ENCODE measurements around the gene RTN4R.
"Not testable (repeated sequence)": the region's sequence is repeated elsewhere in the genome, so short reads cannot be mapped to it uniquely, and the experiment has no call there.

The RTN4R gene

DNA sequence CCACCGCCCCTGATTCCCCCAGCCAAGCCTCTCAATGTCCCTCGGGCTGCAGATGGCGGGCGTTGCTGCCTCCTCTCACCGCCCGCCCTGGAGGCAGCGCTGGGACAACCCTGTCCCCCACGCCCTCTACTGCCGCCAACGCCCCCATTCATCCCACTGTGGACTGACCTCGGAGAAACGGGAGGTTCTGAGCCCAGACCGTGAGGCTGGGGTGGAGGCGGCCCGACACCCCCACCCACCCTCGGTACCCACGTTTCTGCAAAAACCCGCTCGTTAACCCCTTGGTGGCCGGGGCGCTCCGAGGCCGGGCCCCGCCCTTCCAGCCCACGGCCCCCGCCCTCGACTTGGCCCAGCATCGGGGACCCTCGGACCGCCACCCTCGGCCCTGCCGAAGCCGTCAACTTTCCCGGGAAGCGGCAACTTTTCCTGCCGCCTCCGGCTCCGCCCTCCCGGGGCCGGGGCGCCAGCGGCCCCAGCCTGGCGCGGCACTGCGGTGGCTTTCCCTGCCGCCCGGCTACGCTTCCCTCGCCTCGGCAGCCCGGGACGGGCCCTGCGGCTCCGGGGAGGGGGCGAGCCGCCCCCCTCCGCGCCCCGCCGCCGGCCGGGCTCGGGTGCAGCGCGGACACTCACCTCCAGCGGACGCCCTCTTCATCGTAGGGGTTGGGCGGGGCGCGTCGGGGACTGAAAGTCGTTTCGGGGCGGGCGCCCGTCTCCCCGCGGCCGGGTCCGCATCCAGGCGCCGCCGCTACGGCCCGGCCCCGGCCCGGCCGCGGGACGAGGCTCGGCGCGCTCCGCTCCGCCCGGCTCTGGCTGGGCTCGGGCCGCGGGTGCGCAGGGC is 458 bp downstream of the RTN4R start:
- H3K9ac ChIP-seq = no peak overlapping the region
- no peaks in the 10 kb centered on the region for H3K27me3 ChIP-seq (ENCODE audit: control insufficient read depth, insufficient read depth, low read length)
- TF ChIP-seq, protein P1, sequence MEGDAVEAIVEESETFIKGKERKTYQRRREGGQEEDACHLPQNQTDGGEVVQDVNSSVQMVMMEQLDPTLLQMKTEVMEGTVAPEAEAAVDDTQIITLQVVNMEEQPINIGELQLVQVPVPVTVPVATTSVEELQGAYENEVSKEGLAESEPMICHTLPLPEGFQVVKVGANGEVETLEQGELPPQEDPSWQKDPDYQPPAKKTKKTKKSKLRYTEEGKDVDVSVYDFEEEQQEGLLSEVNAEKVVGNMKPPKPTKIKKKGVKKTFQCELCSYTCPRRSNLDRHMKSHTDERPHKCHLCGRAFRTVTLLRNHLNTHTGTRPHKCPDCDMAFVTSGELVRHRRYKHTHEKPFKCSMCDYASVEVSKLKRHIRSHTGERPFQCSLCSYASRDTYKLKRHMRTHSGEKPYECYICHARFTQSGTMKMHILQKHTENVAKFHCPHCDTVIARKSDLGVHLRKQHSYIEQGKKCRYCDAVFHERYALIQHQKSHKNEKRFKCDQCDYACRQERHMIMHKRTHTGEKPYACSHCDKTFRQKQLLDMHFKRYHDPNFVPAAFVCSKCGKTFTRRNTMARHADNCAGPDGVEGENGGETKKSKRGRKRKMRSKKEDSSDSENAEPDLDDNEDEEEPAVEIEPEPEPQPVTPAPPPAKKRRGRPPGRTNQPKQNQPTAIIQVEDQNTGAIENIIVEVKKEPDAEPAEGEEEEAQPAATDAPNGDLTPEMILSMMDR (IDR thresholded peaks at IDR 0.05) = no peak
- H3K4me1 ChIP-seq = no peaks in the 10 kb centered on the region
- H3K4me3 ChIP-seq (ENCODE audit: low read depth, low read length) = peak overlapping the region; percentile 34
- no peaks in the 10 kb centered on the region for H3K9me3 ChIP-seq (ENCODE audit: control insufficient read depth, low read length)
- peak overlapping the region; percentile 66 for H3K4me2 ChIP-seq (ENCODE audit: low read length)
- H3K36me3 ChIP-seq (ENCODE audit: control insufficient read depth, insufficient read depth, low read length) = no peaks in the 10 kb centered on the region
- H3K79me2 ChIP-seq = no peaks in the 10 kb centered on the region
- no peak overlapping the region for H3K27ac ChIP-seq
- no peak overlapping the region for H2AFZ ChIP-seq

DNA sequence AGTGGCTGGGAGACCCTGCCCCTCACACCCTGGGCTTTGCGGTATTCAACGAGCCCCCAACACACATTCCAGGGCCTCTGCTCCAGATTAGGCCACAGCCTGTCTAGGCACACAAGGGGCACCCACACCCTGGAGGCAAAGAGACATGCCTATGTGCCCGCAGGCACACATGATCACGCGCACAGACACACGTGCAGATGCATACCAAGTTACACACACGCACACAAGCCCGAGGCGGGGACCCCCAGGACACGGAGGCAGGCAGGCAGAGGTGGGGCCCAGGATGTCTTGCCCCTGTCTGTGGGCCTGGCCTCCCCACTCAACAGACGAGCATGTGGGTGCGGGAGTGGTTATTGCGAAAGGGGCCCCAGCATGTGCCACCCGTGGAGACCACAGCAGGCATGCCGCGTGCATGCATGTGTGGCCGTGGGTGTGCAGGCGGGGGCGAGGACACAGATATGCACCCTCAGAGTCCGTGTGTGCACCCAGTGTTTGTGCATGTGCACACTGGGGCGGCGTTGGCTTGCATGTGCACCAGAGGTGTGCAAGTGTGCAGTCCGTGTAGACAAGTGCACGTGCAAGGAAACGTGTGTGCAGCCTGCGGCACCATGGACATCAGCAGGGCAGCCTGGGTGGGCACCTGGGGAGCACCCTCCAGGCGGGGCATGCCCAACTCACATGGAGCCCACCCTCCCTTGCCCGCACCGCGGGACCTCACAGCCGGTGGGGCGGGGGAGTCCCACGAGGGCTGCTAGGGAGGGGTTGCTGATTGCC is 1.3 kb downstream of the RTN4R start:
- not testable (repeated sequence) for H3K9me3 ChIP-seq (ENCODE audit: control insufficient read depth, low read length); H3K9ac ChIP-seq; H2AFZ ChIP-seq; H3K27me3 ChIP-seq (ENCODE audit: control insufficient read depth, insufficient read depth, low read length); H3K4me3 ChIP-seq (ENCODE audit: low read depth, low read length); H3K79me2 ChIP-seq; H3K4me1 ChIP-seq; H3K27ac ChIP-seq; H3K36me3 ChIP-seq (ENCODE audit: control insufficient read depth, insufficient read depth, low read length)
- peak overlapping the region; percentile 66 for H3K4me2 ChIP-seq (ENCODE audit: low read length)

DNA sequence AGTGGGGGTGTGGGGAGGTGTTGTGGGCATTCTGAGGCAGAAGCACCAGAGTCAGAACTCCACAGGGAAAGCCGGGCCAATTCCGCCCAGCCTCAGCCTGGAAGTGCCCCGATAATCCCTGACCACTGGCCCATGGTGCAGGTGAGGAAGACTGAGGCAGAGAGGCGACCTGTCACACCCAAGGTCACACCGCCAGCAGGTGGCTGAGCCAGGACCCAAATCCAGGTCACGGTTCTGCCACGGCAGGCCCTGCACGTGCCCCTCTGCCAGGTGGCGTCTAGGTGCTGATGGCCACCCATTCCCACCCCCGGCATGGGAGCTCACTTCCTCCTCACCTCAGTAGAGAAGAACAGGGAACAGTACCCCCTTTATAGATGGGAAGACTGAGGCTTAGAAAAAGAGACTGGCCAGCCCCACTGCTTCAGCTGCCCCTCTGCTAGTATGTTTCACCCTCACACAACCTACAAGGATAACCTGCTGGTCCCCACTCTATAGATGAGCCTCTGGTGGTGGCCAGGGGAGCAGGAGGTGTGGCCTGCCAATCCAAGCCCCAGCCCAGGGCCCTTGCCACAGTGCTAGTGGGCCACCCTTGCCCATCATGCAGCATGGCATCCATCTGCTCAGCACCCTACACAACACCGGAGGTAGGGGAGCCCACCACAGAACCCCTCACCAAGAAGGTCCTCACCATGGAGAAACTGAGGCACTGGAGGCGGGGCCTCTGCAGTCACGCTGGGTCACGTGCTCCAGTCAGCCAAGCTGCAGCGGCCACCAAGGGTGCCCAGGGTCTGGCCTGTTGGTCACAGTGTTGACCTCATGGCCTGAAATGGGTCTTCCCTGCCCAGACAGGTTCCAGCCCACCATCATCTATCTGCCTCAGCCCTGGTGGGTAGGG is 2.1 kb downstream of the RTN4R start:
- H3K79me2 ChIP-seq; H3K4me1 ChIP-seq; H3K36me3 ChIP-seq (ENCODE audit: control insufficient read depth, insufficient read depth, low read length); H3K27me3 ChIP-seq (ENCODE audit: control insufficient read depth, insufficient read depth, low read length); H3K9ac ChIP-seq; H2AFZ ChIP-seq; H3K27ac ChIP-seq; H3K9me3 ChIP-seq (ENCODE audit: control insufficient read depth, low read length); H3K4me2 ChIP-seq (ENCODE audit: low read length); H3K4me3 ChIP-seq (ENCODE audit: low read depth, low read length): not testable (repeated sequence)

DNA sequence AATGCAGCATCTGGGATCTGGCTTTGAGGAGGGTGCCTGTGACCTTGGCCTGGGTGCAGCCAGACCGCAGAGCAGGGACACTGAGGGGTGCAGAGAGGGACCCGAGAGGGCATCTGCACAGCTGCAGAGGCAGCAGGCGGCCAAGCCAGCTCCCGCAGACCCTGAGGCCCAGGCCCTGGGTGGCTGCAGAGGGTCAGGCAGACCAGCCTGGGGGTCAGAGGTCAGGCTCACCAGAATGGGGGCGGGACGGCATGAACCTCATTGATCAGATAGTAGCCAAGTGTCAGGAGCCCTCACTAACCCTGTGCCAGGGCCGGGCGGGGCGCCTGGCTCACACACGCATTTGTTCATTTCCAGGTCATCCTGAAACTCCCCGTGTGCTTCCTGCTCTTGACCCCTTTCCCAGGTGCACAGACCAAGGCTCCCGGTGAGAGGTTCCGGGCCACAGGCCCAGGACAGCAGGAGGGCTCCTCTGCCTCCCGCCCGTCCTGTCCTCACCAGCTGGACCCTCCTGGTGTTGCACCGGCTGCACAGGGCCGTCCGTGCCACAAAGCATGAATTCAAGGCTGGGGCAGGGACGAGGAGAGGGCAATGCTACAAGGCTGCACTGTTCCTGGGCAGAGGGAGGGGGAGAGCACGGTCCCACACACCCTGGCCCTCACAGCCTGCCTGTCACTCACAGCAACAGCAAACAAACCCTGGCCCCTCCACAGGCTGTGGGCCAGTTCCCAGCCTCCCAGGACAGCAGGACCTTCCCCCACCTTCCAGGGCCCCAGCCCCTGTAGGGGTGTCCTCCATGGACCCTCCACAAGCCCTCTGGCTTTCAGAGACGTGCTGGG is 3.3 kb downstream of the RTN4R start:
- H2AFZ ChIP-seq = no peak overlapping the region
- TF ChIP-seq, protein P1 (IDR thresholded peaks at IDR 0.05) = no peak
- no peak overlapping the region for H3K27ac ChIP-seq
- H3K4me3 ChIP-seq (ENCODE audit: low read depth, low read length) = no peak overlapping the region
- no peaks in the 10 kb centered on the region for H3K27me3 ChIP-seq (ENCODE audit: control insufficient read depth, insufficient read depth, low read length)
- no peaks in the 10 kb centered on the region for H3K9me3 ChIP-seq (ENCODE audit: control insufficient read depth, low read length)
- no peaks in the 10 kb centered on the region for H3K79me2 ChIP-seq
- no peak overlapping the region for H3K9ac ChIP-seq
- no peaks in the 10 kb centered on the region for H3K4me1 ChIP-seq
- H3K4me2 ChIP-seq (ENCODE audit: low read length) = no peak overlapping the region
- no peaks in the 10 kb centered on the region for H3K36me3 ChIP-seq (ENCODE audit: control insufficient read depth, insufficient read depth, low read length)

DNA sequence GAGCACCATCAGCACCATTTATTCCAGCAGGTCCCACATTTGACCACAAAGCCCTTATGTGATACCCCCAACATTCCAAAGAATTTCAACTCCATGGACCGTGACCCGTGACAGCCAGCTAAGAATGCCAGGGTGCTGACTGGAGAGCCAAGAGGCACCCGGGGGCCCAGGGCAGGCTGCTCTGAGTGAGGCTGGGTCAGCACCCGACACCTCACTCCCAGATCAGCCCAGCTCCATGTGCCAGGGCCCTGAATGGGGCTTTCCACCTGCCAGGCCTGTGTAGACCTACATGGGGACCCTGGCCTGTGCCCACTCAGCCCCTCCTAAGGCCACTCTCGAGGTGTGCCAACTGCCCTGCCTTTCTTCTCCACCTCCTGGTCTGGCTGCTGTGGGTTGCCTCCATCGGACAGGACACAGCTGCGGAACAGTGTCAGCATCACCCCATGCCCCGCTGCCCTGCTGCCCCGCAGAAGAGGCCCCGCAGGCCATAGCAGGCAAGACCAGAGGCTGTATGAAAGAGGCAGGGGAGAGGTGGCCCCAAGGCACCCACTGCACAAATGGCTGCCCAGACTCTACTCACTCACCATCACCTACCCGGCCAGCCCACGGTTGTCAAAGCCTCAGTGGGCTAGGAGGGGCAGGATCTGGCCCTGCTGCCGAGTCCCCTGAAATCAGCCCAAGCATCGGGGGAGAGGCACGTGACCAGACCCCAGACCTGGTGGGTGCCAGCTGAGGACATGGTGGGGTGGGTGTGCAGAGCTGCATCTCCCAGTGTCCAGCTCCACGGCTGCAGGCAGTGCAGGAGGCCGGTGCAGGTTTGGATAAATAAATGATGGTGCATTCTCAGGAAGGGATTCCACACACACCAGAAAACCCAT is 4.5 kb downstream of the RTN4R start:
- not testable (repeated sequence) for H3K36me3 ChIP-seq (ENCODE audit: control insufficient read depth, insufficient read depth, low read length); H3K79me2 ChIP-seq; H3K4me3 ChIP-seq (ENCODE audit: low read depth, low read length); H3K4me2 ChIP-seq (ENCODE audit: low read length); H3K9me3 ChIP-seq (ENCODE audit: control insufficient read depth, low read length); H3K27me3 ChIP-seq (ENCODE audit: control insufficient read depth, insufficient read depth, low read length); H3K27ac ChIP-seq; H3K9ac ChIP-seq; H3K4me1 ChIP-seq; H2AFZ ChIP-seq

Data from parathyroid adenoma (tissue), 2 donors.